Colon (tissue), 2 donors: Measurements from ENCODE around the gene GLCCI1.

Experiments used
- FAIRE-seq: peaks from 2 replicates; lab custom pipeline; 2012; peaks lifted over from hg19 to GRCh38; lab: Jason Lieb, UNC
- donor health status: control.
- donor health status: control.

Gene GLCCI1

DNA sequence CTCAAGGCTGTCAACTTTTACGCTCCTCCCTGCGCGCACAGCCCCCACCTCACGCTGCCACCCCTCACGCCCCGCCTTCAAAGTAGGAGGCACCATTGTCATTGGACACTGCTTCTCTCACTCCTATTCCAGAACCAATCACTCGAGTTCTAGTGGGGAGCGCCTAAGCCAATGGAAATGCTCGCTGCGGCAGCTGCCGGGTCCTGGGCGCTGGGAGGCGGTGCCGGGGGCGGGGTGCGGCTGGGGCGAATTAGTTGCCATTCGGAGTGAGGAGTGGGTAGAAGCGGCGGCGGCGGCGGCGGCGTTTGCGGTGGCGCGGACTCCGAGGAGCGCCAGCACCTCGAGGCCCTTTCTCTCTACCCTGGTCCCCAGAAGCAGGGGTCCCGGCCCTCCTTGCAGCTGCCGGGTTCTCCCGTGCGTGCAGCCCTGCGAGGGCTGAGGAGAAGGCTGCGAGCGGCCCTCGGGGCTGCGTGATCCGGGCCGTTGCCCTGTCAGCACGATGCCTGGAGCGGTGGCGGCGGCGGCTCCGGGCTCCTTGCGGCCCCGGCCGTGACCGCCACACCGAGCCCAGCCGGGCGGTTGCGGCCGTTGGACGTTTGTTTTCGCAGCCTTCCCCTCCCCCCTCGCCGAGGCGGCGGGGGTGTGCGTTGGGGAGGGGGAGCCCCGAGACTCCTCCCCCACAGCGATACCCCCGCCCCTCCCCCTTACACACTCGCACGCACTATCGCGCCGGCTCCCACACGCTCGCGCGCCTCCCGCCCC is at the start of gene GLCCI1:
GLCCI1 (plus strand) TSS at position 253 of the 762 bp plus-strand sequence. CDS start 555 bp downstream, outside the sequence.
- no peak for FAIRE-seq

DNA sequence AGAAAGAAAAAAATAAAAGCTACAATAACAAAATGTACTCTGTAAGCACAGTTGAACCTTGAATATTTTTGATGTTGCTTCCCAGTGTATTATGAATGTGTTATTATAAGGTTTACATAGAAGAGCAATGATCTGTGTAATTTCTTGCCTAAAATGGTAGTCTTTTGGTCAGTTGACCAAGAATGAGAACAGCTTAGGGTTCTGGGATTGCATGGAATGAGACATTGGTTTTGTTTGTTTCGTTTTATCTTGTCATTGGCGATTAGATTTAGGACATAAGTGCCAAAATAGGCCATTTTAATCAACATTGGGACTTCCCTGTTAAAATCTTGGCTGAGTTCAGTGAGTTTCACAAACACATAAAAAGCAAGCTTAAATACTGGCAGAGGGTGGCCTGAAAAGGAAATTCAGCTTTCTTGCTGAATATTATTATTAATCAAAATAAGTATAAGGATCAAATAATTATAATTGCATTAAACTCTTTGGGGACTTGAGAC is 49.1 kb upstream of the GLCCI1 start:
- FAIRE-seq, result no peak

DNA sequence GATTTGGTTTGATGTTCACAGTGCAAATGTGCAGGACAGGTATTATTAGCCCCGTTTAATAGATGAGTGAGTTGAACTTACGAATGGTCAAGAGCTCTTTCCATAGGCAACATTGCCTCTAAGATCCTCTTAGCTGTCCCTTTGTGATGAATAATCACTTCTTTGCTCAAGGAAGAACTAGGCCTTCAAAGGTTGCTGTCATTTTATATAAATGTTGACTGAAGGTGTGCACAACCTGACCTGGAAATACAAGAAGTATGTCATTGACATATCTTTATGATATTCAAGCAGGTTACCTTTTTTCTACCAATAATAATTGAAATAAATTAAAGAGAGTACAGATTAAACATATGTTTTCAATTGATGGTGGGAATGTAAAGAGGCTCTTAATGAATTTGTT is 48.5 kb upstream of the GLCCI1 start:
- peak; percentile 36 for FAIRE-seq

DNA sequence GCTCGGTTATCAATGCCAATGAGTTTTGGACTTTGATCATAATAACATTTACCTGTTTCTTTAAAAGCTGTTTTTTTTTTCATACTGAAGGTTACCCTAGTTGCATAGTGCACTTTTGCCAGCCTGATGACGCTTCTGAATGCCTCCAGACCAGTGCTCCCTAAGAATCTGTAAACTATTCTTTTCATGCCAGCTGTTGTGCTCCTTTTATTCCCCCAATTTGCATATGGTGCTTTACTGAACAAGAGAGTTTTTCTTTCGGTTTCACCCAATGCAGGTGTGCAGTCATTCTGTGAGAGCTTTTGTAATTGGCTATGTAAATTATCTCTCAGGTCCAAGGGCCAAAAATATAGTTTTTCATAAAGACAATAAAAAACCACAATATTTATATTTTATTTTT is 48.1 kb upstream of the GLCCI1 start:
- peak; percentile 77 for FAIRE-seq

DNA sequence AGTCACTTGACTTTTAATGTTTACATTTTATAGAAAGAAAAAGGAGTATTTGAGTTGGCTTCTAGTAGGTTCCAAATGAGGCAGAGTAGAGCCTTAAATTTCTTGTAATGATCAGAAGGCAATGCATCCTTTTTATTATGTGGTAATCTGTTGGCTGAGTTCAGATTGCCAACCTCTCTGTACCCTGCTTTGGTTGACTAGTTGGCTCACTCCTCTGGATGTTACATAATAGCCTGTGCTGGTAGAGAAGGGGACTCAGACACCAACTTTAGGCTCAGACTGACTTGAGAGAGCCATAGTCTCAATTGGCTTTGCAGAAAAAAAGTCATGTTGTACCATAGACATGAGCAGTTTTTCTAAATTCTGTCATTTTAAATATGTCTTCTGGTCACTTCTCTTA is 46.8 kb upstream of the GLCCI1 start:
- no peak for FAIRE-seq

DNA sequence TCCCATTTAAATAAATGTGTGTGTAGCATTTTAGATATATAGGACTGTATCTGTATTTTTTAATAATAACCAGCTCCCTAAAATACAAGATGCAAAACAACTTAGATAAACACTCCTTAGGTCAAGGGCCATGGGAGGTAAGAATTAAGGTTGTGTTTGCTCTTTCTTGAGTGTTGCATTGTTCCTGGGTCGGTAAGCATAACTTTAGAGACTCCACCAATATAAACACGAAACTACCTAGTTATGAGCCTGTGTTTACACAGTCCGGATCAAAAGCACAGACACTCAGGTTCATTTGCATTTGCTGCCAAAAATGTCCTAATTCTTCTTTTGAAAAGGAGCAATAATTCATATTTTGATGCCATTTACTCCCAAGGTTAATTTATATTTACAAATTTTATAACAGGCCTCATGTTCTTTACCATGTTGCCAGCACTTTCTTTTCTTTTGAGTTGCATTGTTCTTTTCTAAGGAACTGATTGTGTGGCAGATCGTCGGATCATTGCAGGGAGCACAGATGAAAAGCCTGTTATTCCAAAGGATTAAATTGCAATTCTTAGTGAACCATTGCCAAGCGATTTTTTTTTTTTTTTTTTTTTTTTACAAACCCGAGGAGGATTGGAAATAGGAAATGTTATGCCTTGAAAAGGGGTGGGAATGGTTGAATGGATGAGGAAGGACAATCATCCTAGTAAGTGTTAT is 45.8 kb upstream of the GLCCI1 start:
- FAIRE-seq, result no peak

DNA sequence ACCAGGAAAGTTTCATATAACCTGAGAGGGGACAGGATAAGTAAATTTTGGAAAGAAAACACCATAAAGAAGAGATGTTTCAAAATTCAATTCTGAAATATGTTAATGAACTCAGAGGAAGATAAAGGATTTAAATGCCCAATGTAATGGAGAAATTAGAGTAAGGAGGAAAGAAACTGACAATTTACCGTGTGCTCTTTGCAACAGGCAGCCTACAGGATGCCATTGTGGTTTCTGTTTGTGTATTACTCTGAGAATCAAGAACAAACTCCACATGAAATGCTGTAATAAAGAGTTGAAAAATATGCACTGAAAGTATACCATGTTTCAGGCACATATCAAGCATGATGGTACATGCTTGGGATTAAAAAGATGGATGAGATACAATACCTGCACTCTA is 44.8 kb upstream of the GLCCI1 start:
- no peak for FAIRE-seq

DNA sequence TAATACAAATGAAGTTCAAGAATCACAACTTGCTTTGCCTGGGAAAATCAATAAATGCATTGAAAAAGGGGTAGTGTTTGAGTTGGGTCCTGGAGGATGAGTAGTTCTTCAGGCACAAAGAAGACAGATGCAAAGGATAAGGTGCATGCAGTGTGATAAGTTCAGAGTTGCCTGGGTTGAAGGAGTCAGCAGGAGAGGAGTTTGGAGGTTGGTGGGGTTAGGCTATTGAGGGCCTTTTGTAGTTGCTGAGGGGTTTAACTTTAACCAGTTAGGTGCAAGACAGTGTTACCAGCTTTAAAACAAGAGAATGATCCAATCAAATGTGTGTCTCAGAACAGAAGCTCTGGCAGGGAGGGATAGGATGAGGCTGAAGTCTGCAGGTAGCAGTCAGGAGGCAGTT is 44.3 kb upstream of the GLCCI1 start:
- no peak for FAIRE-seq

DNA sequence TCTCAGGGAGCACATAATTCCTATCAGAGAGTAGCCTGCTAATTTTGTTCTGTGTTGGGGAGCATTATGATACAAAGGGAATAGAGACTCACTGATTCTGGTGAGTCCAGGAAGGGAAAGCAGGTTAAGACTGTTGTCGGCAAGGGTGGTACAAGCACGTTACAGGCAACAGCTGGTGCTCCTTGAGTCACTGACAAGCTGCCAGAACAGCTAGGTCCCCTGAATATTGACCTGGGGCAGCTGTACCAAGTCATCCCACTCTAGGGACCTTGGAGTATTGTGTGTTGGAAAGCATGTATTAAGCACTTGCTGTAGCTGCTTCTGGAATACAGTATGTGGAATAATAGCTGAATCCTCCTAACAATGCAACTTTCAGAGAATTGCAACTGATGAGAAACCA is 37.0 kb upstream of the GLCCI1 start:
- FAIRE-seq, result no peak

DNA sequence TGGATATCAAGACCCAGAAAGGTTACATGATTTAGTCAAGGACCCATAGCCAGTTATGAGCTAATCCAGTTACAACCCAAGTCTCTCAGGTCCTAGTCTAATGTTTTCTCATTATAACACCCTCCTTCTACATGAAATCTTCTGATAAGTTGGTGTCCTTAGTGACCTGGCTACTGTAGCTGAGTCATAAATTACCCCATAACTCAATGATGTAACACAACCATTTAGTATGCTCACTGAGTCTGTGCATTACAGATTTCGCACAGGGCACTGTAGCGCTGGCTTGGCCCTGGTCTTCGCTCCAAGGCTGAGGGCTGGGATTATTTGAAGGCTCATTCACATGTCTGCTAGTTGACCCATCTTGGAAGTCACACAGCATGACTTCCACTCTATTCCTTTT is 36.0 kb upstream of the GLCCI1 start:
- no peak for FAIRE-seq

DNA sequence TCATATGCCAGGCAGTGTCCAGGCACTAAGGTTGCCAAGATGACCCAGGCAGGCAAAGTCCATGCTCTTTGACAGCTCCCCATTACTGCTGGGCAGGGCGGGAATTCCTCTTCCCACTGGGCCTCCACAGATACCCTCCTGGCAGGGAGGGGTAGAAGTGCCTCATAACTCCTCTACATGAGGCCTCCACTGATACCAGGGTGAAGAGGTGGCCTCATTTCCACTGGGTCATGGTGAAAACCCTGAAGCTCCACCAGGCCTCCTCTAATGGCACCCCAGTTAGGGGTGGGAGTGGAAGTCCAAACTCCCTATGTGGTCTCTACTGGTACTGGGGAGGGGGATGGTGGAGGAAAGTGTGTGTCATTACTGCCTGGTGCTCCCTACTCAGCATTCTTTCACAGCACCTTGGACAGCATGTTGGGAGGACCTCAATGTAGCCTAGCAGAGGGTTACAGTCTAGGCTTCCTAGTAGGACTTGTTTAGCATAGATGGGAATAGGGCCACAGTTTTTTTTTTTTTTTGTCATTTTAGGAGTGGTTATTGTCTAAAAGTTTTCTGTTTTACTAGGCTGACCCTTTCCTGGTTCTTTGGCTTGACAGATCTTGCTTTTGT is 34.6 kb upstream of the GLCCI1 start:
- no peak for FAIRE-seq

DNA sequence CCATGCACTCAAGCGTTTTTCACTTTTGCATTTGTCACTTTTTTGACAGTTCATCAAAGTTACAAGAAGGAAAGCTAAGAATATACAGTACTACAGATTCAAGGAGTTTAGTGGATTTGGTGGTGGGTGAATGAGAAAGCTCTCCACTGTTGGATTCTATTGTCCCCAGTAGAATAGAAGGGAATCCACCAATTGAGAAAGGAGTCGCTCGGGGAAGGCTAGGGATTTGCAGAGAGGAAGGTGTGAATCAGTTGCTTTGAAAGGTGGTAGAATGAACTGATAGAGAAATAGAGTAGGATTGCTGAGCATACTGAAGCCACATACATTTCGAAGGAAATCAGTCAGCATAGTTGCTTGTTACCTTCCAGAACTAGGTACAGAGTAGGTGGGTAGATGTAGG is 33.7 kb upstream of the GLCCI1 start:
- no peak for FAIRE-seq

DNA sequence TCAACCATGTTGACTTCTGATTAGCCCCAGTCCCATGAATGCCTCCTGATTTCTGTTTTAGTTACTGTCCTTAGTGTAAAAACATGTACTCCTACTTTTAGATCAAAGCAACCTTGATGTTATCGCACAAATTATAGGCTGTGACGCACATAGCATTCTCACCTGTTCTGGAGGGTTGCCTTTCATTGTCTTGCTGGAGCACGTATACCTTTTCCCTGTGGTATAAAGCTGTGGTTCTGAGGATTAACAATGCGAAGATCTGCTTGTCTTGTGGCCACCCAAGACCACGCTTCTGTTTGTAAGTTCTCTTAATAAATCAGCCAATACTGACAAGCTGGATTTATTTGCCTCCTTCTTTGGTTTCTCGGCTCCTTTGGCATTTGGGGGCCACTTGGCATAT is 30.1 kb upstream of the GLCCI1 start:
- no peak for FAIRE-seq

DNA sequence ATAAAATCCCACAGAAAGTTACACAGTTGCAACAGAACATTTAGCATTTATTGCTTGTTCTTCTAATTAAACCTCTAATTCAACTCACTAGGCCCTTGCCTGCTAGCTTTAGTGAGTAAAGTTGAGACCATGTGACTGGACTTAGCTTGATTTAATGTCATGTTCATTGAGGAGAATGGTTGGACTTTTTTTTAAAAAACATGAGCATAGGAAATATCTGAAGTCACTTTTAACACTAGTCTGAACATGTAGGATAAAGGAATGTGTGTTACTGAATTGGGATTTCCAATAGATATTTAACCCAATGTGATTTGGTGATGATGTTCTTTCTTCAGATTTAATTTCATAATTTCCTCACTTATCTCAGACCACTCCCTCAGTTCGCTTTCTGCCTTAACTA is 24.6 kb upstream of the GLCCI1 start:
- no peak for FAIRE-seq

DNA sequence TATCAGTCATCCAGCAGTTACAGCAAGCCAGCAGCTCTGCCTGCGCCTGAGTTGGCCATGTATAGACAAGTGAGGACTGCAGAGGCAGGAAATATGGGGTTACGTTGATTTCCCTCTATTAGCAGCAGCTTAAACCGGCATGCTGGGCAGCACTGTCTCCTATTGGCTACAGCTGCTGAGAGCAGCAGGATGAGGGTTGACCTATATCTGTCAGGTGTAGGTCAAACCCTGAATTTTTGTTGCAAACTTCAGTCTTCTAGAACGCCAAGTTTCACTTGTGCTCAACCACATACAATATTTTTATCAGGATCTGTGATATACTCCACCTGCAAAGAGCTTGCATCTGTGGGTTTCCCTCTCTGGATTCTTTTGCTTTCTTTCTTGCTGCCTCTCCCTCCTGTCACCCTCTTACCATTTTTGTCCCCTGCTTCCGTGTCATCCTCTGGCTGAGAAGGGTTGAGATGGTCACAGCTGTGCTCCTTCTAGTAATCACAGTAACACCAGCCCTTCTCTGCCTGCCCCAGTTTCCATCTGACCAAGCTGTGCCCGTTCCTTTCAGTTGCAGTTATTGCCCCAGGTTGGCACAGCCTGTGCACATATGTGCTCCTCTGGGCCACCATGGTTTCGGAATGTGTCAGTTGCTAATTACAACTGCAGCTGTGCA is 23.8 kb upstream of the GLCCI1 start:
- FAIRE-seq, result no peak

DNA sequence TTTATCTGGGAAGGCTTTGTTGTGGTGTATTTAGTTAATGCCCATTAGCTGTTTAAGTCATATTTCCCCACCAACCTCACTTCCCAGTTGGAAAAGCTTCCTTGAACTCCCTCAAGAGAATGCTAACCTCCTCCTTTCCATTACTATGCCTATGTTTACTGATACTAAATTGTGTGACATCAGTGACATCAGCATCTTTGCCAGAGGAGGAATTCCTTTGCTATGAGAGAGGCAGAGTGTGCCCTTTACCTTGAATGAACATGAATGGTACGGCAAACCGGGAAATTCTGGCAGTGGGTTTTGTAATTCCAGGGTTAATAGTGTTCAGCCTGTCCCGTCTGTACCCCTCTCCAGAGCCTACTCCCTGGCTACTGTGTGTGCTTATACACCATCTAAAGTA is 22.1 kb upstream of the GLCCI1 start:
- FAIRE-seq, result no peak

DNA sequence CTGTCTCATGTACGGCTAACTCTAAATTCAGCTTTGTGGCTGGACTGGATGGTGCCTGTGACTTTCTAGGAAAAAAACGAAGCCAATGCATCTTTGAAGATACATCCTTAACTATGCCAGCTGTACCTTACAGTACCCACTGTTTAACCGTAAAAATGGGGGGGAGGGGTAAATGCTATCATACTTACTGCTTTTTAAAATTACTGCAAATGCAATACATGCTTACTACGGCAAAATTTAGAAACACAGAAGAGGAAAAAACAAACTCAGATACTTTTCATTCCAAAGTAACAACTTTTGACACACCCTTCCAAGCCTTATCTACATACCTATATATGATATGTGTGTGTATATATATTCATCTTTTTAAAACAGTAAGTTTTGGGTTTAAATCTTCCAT is 20.4 kb upstream of the GLCCI1 start:
- FAIRE-seq, result no peak

DNA sequence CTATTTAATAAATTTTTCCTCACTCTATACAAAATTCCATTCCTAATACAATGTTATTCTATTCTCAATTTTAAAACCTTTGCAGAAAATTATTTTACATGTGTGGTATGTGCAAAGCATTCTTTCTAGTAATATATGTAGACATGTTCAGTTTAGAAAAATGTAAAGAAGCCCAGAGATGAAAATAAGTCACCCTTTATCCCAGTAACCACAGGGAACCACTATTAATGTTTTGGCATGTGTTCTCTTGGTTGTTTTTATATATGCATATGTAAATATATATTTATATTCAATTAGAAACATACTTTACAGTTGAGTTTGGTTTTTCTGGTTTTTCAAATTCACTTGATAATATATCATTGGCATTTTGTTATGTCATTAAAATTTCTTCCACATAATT is 14.8 kb upstream of the GLCCI1 start:
- no peak for FAIRE-seq

DNA sequence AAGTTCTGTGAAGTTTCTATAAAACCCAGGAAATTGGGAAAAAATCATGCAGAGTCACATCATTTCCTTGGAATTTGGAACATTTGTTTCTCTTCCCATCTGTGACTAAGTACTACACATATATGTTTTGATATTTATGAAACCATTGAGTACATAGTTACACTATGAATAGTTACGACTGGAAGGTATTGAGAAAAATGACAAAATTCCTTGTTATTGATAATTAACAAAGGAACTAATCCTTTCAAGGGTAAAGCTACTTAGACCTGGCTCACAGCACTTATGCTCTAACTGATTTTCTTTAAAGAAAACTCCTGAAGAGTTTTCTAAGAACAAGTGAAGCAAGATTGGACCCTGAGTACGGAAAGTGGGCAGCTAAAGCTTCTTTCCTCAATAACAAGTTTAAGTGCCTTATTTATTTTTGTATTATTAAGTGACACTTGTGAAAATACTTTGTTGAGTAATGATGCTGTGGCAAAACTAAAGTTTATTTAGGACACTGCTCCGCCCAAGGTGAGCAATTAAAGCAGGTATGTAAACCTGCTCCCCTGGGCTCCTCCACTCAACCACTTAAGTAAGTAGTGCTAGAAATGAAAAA is 12.0 kb upstream of the GLCCI1 start:
- no peak for FAIRE-seq

DNA sequence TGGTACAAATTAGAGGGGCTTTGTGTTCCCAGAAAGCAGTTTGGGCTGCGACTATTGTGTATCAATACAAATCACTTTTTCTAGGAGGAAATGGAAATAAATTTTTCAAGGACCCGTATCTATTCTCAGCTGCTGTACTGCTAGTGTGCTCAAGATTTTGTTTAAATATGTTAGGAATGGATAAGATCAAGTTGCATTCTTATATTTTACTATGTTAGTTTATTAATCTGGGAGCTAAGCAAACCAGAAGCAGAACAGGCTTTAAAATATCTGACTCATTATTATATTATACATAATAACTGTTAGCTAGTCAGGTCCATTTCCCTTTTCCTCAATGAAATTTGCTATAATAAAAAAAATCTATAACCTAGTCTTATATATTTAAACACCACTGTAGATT is 11.1 kb upstream of the GLCCI1 start:
- no peak for FAIRE-seq

DNA sequence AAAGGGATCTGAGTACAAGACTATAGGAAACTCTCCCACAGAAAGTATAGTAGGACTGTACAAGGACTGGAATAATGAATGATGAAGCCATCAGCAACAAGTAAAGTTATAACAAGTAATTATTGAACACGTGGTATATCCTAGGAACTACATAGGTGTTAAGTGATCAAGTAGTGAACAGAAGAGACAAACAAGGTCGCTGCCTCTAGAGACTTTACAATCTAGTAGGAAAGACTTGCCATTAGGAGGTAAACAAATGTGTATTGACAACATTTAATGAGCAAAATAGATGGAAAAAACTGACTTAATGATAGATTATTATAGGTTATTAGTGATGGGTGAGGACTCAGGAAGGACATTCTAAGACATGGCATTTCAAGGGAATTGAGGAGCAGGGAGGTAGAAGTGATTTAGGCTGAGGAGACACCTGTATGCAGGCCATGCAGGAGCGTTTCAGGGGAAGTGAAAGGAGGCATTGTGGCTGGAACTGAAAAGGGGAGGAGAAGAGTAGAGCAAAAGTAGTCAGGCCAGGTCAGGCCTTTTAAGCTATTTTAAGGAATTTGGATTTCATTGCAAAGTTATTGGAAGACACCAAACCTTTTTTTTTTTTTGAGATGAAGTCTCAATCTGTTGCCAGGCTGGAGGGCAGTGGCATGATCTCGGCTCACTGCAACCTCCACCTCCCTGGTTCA is 8.5 kb upstream of the GLCCI1 start:
- FAIRE-seq, result no peak

DNA sequence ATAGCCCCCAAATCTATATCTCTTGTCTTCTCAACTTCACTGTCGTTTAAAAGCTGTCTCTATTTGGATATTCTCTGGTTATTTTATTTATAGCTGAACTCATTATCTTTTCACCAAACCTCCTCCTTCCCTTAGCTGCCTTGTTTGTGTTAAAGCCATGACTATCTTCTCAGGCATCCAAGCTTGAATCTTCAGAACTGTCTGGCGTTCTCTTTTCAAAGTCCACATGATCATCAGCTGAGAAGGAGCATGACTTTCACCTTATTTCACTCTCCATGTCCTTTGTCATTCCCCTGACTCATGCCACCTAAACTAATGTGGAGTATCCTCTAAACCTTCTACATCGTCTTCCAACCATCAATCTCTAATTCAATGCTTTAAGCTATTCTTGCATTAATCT is 5.7 kb upstream of the GLCCI1 start:
- FAIRE-seq, result no peak
